Loucy (cell line): ENCODE measurements around the gene CAPZA2.
"Not testable (repeated sequence)": the region's sequence is repeated elsewhere in the genome, so short reads cannot be mapped to it uniquely, and the experiment has no call there.

Experiments used
- EZH2phosphoT487 ChIP-seq: fragments of 200-600 bp; IDR thresholded peaks from 2 replicates; pipeline ENCODE4 v1.6.1; 2018; ENCODE audit warnings: antibody characterized with exemption, mild to moderate bottlenecking, moderate library complexity, borderline replicate concordance
- TF ChIP-seq, protein P1 (sequence below): fragments of 200-600 bp; sonication (generic); conservative IDR thresholded peaks from 2 replicates; pipeline ENCODE4 v1.5.1; 2014; ENCODE audit warnings: mild to moderate bottlenecking, antibody characterized with exemption, low read length

DNA sequence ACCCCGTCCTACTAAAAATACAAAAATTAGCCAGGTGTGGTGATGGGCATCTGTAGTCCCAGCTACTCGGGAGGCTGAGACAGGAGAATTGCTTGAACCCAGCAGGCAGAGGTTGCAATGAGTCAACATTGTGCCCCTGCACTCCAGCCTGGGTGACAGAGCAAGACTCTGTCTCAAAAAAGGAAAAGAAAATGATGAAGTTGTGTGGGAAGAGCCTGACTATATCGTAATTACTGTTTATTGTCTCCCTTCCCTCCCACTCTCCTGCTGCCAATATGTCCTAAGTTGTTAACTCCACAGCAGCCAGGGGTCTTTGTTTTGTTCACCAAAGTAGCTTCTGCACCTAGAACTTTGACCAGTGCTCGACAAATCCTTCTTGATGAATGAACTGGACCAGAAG is 74.5 kb downstream of the CAPZA2 start:
- TF ChIP-seq, protein P1, sequence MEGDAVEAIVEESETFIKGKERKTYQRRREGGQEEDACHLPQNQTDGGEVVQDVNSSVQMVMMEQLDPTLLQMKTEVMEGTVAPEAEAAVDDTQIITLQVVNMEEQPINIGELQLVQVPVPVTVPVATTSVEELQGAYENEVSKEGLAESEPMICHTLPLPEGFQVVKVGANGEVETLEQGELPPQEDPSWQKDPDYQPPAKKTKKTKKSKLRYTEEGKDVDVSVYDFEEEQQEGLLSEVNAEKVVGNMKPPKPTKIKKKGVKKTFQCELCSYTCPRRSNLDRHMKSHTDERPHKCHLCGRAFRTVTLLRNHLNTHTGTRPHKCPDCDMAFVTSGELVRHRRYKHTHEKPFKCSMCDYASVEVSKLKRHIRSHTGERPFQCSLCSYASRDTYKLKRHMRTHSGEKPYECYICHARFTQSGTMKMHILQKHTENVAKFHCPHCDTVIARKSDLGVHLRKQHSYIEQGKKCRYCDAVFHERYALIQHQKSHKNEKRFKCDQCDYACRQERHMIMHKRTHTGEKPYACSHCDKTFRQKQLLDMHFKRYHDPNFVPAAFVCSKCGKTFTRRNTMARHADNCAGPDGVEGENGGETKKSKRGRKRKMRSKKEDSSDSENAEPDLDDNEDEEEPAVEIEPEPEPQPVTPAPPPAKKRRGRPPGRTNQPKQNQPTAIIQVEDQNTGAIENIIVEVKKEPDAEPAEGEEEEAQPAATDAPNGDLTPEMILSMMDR, result not testable (repeated sequence)
- not testable (repeated sequence) for TF ChIP-seq EZH2phosphoT487
